Calu3 (cell line): ENCODE results near the gene SH3RF3. TPM values are rescaled to one million over a fixed set of nuclear protein-coding genes. Genes with fewer than 3 reads are reported as not detected.

Experiments
- BruUV-seq: library from RNA; stranded (reverse); fragments of 400-500 nt; replicated peaks from 2 replicates; lab custom pipeline; 2021; lab: Mats Ljungman, UMichigan
- CTCF ChIA-PET: fragments of 300-600 bp; sonication (Branson Sonifier 250); formaldehyde crosslinking; loops from one replicate; lab custom pipeline; 2022; ENCODE audit warnings: antibody characterized with exemption; lab: Charles Lee
- DNase-seq: peaks from one replicate; pipeline ENCODE4 v3.0.0; 2022
- H3K27ac Mint-ChIP-seq: one replicate; pipeline ENCODE4 v1.8.0; 2022; ENCODE audit warnings: mixed read lengths; ENCODE audit not compliant: unreplicated experiment
- H3K27me3 Mint-ChIP-seq: one replicate; pipeline ENCODE4 v1.8.0; 2022; ENCODE audit warnings: mixed read lengths; ENCODE audit not compliant: unreplicated experiment
- H3K36me3 Mint-ChIP-seq: one replicate; pipeline ENCODE4 v1.8.0; 2022; ENCODE audit warnings: mild to moderate bottlenecking, moderate library complexity, mixed read lengths; ENCODE audit not compliant: insufficient read depth, unreplicated experiment
- H3K4me1 Mint-ChIP-seq: one replicate; pipeline ENCODE4 v1.8.0; 2022; ENCODE audit warnings: mild to moderate bottlenecking, low read depth, mixed read lengths; ENCODE audit not compliant: unreplicated experiment
- H3K4me3 Mint-ChIP-seq: one replicate; pipeline ENCODE4 v1.8.0; 2022; ENCODE audit warnings: mild to moderate bottlenecking, low read depth, moderate library complexity, mixed read lengths; ENCODE audit not compliant: unreplicated experiment
- H3K9me3 Mint-ChIP-seq: one replicate; pipeline ENCODE4 v1.8.0; 2022; ENCODE audit warnings: low read depth, mixed read lengths; ENCODE audit not compliant: unreplicated experiment
- intact Hi-C: fragments of 100-400 bp; cut with micrococcal nuclease; formaldehyde crosslinking; loops from one replicate; pipeline ENCODE4 v1.10.0; 2022; ENCODE audit not compliant: unreplicated experiment
- total RNA-seq: library from RNA; stranded (reverse); gene quantifications from 2 replicates; pipeline ENCODE4 v1.2.3, GENCODE V29; 2022
- TF ChIP-seq, protein P1 (sequence below): fragments of 200-600 bp; IDR thresholded peaks from one replicate; pipeline ENCODE4 v1.8.0; 2022; ENCODE audit warnings: antibody characterized with exemption; ENCODE audit not compliant: unreplicated experiment

Gene SH3RF3
- total RNA-seq, 1 experiment from 2014 or later = 0.17 TPM

- no TSS peak for BruUV-seq
- Mint-ChIP-seq H3K4me3 (no peak overlapping the region), H3K9me3 (no peaks in the 10 kb centered on the region), H3K4me1 (no peaks in the 10 kb centered on the region), H3K36me3 (no peaks in the 10 kb centered on the region), H3K27ac (no peak overlapping the region), H3K27me3 (peaks cover 92% of the 10 kb centered on the region)
- CTCF ChIA-PET = interaction anchor here (0.5 kb wide), 1 partner anchor 849 kb away, joined by 3 read pairs; no protein-coding TSS in a partner anchor
- no peak for DNase-seq
- intact Hi-C loops = no loop called here
- TF ChIP-seq, protein P1, sequence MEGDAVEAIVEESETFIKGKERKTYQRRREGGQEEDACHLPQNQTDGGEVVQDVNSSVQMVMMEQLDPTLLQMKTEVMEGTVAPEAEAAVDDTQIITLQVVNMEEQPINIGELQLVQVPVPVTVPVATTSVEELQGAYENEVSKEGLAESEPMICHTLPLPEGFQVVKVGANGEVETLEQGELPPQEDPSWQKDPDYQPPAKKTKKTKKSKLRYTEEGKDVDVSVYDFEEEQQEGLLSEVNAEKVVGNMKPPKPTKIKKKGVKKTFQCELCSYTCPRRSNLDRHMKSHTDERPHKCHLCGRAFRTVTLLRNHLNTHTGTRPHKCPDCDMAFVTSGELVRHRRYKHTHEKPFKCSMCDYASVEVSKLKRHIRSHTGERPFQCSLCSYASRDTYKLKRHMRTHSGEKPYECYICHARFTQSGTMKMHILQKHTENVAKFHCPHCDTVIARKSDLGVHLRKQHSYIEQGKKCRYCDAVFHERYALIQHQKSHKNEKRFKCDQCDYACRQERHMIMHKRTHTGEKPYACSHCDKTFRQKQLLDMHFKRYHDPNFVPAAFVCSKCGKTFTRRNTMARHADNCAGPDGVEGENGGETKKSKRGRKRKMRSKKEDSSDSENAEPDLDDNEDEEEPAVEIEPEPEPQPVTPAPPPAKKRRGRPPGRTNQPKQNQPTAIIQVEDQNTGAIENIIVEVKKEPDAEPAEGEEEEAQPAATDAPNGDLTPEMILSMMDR = no peak
These were observed 48.6 kb downstream of the SH3RF3 start for GRCh38 chr2:109177635-109178034.

GRCh38 chr2:109178968-109179367 lies 50.0 kb downstream of the SH3RF3 start:
- intact Hi-C loops = no loop called here
- H3K9me3 Mint-ChIP-seq = no peaks in the 10 kb centered on the region
- no peak overlapping the region for H3K27ac Mint-ChIP-seq
- H3K4me3 Mint-ChIP-seq = no peak overlapping the region
- no peak for DNase-seq
- CTCF ChIA-PET = no interaction called here
- H3K27me3 Mint-ChIP-seq = peaks cover 92% of the 10 kb centered on the region
- TF ChIP-seq, protein P1 = no peak
- no TSS peak for BruUV-seq
- no peaks in the 10 kb centered on the region for H3K36me3 Mint-ChIP-seq
- no peaks in the 10 kb centered on the region for H3K4me1 Mint-ChIP-seq

DNA sequence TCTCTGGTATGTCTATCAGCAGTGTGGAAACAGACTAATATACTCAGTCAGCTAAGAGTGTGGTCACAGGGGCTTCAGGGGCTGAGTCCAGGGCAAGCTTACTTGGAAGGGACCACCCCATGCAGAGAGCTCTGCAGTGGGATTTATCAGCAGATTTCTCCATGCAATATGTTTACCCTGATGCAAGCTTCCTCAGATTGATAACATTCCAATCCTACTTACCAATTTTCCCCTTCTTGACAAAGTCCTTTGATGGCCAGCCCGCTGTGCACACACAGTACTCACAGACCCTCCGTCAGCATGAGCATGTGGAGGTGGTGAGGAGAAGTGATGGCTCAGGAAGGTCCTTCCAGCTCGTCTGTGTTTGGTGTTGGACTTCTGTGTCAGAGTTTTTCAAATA lies 51.8 kb downstream of the SH3RF3 start:
- Mint-ChIP-seq H3K27me3 (peaks cover 92% of the 10 kb centered on the region), H3K27ac (no peak overlapping the region), H3K9me3 (no peaks in the 10 kb centered on the region), H3K4me3 (no peak overlapping the region), H3K36me3 (no peaks in the 10 kb centered on the region), H3K4me1 (no peaks in the 10 kb centered on the region)
- TF ChIP-seq, protein P1 = no peak
- CTCF ChIA-PET = no interaction called here
- DNase-seq = no peak
- intact Hi-C loops = no loop called here
- no TSS peak for BruUV-seq

DNA sequence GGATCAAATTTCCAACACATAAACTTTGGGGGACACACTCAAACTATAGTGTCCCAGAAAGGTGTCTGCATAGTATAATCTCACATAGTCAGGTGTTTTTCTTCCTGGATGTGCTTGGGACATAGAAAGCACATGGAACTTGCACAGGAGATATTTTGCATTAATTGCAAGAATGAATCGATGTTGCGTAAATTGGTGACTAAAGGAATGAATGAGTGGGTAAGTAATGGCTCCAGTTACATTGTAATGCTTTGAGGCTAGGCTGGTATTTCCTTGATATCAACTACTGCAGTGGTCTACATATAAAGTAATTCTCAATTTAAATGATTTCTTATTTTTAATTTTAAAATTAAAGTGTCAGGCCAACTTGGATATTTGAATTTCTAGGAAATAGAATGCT lies 53.4 kb downstream of the SH3RF3 start:
- no TSS peak for BruUV-seq
- intact Hi-C loops = no loop called here

More for the DNA sequence above, 53.4 kb downstream of the SH3RF3 start:
- Mint-ChIP-seq H3K4me3 (no peak overlapping the region), H3K27me3 (peaks cover 89% of the 10 kb centered on the region), H3K36me3 (no peaks in the 10 kb centered on the region), H3K9me3 (no peaks in the 10 kb centered on the region), H3K27ac (no peak overlapping the region), H3K4me1 (no peaks in the 10 kb centered on the region)
- DNase-seq = no peak
- TF ChIP-seq, protein P1 = no peak
- CTCF ChIA-PET = no interaction called here
